SKM-1 treated with dmso at 0.1 percent for 144 hours (cell line): Measurements from ENCODE around the gene PAIP2.
"Not testable (repeated sequence)": the region's sequence is repeated elsewhere in the genome, so short reads cannot be mapped to it uniquely, and the experiment has no call there.

Experiments used
- DNase-seq: peaks from one replicate; lab custom pipeline; 2025; ENCODE audit not compliant: unreplicated experiment; lab: John Stamatoyannopoulos, UW

The PAIP2 gene, protein sequence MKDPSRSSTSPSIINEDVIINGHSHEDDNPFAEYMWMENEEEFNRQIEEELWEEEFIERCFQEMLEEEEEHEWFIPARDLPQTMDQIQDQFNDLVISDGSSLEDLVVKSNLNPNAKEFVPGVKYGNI

DNA sequence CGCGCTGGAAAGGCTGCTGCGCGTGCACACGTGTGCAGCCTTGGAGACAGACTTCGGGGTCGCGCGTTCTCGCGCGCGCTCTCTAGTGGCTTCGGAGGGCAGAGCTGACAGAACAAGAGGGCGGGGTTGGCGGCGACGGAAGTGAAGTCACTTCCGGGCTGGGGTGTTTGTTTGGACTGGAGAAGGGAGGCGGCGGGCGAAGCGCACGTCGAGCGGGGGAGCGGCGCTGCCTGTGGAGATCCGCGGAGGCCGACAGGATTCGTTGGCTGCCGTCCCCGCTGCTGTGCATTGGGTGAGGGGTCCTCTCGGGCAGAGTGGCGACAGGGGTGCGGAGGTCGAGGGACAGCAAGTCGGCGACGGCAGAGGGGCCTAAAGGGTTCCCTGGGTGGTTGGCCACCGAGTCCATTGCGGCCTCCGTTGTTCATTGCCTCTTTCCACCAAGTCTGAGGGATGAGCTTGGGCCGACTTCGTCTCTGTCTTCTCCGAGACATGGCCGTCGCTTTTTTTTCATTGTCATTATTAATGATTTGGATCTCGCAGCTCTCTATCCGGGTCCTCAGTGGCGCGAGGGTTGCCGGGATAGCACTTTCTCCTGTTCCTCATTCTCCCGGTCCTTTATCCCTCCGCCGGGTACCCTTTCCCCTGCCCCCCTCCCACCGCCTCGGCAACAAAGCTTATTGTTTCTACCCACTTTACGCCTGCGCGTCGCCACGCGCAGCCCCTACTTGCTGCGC is at the start of gene PAIP2:
Gene PAIP2, plus strand, starts transcription at position 166 of the 734 bp plus-strand sequence. CDS start 21,931 bp downstream, outside the sequence.
- DNase-seq = peak; percentile 94

DNA sequence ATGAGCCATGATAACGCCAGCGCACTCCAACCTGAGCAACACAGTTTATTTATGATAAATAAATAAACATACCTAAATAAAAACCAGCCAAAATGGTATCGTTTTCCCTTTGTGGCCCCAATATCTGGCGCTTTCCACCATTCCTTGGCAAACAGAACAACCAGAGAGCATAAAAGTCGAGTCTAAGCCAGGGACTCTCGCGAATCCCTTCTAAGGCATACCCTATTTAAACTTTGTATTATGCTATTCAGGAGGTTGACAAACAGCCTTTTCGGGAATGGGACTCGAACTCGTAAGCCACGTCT is 48.5 kb upstream of the PAIP2 start:
- DNase-seq = no peak

DNA sequence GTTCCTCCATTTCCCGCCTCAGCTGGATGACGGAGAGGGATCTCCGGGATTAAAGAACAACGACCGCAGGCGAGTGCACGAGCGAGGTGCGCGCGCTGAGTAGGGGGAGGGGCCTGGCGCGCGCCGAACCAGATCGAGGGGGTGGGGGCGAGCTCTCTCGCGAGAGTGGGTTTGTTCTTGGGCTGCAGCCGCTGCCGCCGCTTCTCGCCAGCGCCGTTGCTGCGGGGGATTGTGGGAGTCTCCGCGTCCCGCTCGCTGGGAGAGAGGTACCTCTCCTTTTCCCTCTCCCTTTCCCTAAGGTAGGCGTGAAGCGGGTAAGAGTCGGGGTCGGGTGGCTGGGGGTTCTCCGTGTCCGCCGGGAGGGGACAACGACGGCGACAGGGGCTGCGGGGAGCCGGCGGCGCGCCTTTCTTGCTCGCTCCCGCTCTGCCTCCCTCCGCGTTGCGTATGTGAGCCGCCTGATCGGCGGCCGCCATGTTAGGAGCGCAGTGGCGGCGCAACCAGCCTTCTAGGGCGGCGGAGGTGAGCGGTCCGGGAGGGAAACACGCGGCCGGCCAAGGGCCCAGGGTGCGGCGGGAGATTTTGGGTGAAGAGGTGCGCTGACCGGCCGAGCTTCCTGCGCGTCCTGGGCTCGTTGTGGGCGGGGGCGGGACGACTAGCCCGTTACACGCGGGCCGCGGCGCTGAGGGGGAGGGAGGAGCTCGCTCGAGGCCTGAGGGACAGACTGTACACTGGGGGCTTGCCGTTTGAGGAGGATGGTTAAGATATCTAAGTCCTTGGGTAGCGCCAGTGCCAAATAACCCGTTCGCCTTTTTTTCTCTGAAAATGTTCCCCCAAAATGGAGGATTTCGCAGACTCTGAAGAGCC is 47.9 kb upstream of the PAIP2 start, which contains the start of gene MATR3:
Gene MATR3, plus strand, starts transcription at position 234 of the 867 bp plus-strand sequence. CDS start 13,676 bp downstream, outside the sequence.
- peak; percentile 92 for DNase-seq

DNA sequence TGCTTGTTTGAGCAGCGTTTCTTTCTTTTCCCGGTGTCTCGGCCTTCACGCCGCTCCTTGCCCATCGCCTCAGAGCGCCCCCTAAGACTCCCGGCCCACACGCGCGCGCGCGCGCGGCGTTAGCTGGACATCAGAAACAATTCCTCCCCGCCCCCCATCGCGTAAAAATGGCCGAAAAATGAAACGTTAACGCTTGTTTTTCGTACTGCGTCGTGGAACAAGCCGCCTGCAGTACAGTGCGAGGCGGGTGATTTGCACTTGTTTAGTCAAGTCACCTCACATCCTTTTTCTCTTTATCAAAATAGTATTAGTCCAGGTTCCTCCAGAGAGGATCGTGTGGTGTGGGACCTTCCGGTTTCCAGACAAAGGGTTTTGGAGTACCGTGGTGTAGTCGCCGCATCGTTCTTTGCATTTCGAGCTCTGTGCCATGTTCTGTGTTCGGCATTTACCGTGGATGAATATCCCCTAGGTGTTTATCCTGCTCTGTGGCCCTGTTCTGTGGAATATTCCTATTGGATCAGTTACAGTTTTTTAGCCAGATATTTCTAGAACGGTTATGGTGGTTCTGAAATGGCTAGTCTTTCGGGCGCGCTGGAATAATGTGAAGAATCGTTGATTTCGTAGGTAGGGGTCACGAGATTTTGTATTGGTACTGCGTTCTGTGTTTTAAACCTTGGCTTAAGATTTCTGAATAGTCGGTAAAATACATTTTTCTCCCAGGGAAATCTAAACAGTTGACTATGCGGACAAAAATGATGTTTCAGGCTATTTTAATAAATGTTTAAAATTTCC is 47.1 kb upstream of the PAIP2 start:
- DNase-seq = peak; percentile 46

DNA sequence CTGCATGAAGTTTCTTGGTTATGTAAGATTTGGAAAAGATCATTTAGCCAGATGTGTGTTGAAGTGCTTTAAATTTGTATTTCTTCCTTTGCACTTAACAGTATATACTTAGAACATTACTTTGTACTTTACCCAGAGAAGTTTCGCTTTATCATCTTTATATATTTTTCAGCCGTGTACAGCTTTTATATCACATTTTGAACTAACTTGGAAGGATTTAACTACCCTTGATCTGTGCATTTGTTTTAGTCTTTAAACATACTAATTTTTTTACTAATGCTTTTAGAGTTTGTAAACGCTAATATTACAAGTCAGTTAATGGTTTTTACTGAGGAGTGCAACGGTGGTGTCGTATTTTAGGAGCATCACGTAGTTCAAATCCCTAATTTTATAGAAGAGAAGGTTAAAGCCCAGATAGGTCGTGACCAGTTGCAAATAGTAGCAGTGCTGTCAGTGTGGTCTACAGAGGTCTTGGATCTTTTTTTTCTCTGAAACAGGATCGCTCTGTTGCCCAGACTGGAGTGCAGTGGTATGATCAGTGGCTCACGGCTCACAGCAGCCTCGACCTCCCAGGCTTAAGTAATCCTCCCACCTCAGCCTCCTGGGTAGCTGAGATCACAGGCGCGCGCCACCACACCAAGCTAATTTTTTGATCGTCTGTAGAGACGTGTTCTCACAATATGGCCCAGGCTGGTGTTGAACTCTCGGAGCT is 46.2 kb upstream of the PAIP2 start:
- DNase-seq = no peak

DNA sequence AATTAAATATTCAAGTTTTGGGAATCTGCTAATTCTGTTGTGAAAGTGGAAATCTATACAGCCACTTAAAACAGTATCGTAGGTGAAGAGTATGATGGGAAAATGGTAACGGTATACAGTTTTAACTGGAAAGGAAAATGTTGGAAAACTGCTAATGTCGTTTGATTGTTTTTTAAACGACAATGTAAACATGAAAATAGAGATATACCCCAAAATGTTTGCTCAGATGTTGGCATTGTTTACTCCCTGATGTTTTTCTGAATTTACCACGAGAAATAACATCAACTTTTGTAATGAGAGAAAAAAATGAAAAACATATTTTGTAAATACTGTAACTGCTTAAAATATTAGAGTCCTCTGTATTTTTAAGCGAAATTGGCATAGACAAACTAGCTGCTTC is 45.5 kb upstream of the PAIP2 start:
- DNase-seq = no peak

DNA sequence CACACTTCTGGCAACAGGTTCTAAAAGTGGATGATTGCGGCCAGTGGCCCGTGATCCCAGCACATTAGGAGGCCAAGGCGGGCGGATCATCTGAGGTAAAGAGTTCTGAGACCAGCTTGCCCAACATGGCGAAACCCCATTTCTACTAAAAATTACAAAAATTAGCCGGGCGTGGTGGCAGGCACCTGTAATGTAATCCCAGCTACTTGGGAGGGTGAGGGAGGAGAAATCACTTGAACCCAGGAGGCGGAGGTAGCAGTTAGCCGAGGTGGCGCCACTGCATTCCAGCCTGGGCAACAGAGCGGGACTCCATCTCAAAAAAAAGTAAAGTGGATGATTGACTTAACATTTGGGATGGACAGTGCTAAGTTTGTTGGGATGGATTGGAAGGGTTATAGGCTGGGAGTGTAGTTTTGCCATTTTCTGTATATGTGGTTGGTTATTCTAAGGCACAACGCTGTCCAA is 44.8 kb upstream of the PAIP2 start:
- no peak for DNase-seq

DNA sequence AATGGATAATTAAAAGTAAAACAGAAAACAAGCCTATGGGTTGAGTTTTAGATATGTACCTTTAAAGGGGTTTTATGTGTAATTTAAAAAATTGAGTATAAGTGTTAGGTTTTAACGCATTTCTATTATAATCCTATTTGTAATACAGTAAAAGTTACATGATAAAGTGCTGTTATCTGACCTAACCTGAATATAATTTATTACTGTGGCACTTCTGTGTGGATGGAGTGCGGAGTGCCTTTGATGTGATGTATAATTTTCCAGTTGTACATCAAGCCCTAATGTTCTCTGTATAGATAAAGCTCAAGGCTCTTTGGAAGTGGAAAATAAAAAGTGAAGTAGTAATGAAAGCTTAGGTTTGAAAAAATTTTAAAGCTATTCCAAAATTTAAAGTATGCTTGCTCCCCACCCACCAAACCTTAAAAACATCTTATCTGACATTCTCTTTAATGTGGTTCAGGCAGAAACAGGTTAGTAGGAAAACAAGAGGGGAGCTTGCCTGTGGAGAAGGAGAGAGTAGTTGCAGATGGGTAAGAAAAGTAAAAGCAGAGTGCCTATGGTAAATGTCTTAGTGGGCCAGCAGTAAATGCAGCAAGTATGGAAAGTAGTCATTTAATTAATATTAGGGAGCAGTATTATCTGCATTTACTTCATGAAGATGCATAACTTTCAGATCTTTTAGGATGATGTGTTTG is 44.1 kb upstream of the PAIP2 start:
- no peak for DNase-seq

DNA sequence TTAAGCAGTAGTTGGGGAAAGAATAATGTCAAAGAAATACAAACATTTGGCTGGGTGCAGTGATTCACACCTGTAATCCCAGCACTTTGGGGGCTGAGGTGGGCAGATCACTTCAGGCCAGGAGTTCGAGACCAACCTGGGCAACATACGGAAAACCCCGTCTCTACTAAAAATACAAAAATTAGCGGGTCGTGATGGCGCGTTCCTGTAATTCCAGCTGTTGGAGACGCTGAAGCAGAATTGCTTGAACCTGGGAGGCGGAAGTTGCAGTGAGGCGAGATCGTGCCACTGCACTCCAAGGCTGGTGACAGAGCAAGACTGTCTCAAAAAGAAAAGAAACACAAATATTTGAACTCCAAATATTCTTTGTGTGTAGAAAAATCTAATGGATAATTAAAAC is 43.4 kb upstream of the PAIP2 start:
- DNase-seq = no peak

DNA sequence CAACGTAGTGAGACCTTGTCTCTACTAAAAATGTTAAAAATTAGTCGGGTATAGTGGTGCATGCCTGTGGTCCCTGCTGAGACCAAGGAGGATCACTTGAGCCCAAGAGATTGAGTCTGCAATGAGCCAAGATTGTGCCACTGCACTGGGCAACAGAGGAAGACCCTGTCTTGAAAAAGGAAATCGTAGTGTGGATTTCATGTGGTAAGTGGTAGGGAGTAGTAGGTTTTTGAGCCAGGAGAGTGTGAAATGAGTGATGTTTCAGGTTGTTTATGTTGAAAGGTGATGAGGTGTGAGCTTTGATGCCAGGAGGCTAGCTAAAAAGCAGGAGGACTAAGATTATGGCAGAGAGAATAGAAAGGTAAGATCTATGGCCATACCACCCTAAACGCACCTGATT is 42.2 kb upstream of the PAIP2 start:
- DNase-seq = no peak

DNA sequence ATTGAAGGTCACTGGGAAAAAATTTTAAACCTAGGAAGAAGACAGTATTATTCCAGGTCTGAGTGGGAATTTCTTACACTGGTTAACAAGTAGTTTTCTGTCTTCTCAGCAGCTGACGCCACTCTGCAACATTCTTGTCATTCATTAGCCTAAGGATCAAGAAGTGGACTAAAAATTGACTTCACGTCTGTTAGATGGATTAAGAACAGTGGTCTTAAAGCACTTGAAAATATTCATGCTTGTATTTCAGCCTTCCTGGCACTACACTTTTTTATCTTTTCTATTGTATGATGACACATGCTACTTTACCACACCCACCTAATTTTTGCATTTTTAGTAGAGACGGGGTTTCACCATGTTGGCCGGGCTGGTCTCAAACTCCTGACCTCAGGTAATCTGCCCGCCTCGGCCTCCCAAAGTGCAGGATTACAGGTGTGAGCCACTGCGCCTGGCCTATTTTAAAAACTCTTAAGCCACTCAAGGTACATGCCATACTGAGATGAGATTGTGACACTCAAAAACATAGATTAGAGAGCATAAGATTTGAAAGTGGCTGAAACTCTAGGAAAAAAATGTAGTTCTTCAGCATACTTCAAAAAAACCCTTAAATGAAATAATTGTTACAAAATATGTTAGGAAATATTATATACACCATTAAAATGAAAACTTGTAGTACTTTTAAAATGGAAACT is 39.7 kb upstream of the PAIP2 start:
- DNase-seq = no peak

DNA sequence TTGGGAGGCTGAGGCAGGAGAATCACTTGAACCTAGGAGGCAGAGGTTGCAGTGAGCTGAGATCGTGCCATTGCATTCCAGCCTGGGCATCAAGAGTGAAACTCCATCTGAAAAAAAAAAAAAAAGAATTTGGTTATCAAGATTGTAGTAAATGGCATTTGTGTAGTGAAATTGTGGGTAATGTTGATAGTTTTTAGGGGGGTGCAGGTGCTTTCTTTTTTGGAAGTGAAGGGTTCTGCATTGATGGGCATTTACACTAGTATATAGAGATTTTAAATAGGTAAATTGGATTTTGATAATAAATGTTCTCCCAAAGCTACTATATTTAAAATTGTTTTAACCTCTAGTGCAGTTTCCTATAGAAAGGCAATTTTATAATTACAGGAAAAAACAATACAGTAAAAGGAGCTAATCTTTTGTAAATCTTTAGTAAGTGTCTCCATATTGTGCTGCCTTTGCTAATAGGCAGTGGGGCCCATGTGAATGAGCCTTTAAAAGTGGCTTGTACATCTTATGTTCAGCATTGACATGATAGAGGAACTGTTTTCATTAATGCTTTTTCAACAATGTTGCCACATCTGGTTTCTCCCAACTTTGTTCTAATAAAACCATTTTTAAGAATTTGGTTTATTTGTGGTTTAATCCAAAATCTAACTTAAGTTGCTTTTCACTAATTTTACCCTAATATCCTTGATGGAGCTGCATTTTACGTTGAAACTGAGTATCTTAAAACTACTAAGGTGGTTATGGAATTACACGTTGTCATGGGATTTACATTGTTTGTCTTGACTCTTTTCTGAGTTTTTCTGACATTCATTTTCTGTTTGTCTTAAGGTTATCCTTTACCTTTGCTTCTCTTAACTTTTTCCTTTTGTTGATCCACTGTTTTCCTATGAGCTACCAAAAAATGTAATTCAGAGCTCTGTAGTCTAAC is 37.0 kb upstream of the PAIP2 start:
- DNase-seq = no peak

DNA sequence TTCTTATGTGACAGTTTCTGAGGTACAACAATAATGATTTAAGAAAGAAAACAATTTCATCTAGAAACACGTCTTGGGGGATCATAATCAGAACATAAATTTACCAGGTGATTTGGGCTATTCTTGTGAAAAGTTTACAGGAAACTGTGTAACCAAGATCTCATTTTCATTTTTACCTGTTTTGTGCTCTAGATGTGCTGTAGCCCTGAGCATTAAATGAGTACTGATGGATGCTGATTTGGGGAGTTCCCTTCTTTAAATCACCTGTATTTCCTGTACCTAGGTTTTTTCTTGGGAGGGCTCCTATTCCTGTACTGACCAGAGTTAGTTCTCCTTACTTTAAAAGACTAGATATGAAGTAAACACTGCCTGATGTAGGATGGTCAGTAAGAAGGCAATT is 35.5 kb upstream of the PAIP2 start:
- no peak for DNase-seq

DNA sequence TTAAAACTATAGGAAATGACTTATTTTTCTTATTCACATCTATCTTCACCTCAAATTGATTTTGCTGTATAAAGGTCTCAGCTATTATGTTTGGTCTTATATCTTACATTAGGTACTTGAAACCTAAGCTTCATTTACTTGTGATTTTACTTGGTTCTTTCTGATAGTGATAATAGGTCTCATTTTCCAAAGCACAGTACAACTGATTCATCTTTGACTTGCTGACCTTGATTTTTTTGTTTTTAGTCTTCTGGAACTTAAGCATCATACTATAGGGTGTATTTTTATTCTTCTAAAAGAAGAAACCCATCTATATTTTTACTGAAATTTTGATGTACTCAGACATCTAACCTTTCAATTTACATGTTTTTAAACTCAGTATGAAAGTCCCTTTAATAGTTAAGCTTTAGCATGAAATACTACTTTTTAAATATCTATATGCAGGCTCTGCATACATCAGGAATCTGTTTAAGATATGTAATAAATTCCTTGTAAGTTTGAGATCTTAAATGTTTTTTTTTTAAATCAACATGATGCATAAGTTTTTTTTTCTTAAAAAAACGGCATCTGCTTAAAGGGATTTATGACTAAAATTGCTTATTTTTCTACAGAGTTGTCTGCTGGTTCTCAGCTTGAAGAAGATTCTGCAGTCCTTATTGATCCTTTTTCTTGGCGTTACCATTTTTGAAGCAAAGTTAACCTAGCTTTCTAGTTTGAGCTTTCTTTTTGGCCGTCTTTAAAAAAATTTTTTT is 34.9 kb upstream of the PAIP2 start:
- DNase-seq = no peak

DNA sequence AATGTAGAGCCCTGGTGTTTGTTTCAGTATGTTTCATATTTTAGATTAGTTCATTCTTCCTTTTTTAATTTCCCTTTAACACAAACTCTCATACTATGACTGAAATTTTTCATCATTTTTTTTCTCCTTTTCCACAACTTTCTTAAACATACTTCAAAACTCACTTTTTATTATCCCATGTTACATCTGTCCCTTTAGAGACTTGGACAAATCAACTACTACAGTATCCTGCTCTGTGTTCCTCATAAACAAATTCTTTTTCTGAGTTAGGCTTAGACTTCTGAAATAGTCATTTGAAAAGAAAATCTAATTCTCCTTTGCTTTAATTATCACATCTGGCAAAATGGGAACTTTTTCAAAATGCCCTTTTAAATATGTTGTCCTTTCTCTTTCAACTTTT is 32.9 kb upstream of the PAIP2 start:
- DNase-seq = no peak

DNA sequence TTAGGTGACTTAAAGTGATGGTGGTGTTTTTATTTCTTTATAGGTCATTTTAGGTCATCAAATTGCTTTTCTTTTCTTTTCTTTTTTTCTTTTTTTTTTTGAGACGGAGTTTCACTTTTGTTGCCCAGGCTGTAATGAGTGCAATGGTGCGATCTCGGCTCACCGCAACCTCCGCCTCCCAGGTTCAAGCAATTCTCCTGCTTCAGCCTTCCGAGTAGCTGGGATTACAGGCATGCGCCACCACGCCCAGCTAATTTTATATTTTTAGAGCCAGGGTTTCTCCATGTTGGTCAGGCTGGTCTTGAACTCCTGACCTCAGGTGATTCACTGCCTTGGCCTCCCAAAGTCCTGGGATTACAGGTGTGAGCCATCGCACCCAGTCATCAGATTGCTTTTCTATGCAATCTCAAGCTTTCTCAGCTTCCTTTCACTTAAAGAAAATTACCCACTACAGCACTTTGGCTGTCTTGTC is 30.9 kb upstream of the PAIP2 start:
- not testable (repeated sequence) for DNase-seq

DNA sequence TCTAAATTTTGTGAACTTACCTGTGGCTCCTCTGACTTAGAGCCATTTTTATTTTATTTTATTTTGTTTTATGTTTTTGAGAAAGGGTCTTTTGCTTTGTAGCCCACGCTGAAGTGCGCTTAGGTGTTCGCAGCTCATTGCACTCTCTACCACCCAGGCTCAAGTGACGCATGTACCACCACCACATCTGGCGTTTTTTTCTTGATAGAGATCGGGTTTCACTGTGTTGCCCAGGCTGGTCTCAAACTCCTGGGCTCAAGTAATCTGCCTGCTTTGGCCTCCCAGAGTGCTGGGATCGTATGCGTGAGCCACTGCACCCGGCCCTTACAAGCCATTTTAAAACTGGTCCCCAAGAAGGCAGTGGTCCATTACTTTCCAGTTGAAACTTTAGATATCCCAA is 29.6 kb upstream of the PAIP2 start:
- DNase-seq = no peak
